ENCODE measurements around the gene HIBCH. TPM values are rescaled to one million over a fixed set of nuclear protein-coding genes. Genes with fewer than 3 reads are reported as not detected.

Gene HIBCH
- polyA plus RNA-seq, 1 donor (not counting 4 experiments of a cell fraction or from before 2014, with no cell fraction given): 19.4 TPM

DNA sequence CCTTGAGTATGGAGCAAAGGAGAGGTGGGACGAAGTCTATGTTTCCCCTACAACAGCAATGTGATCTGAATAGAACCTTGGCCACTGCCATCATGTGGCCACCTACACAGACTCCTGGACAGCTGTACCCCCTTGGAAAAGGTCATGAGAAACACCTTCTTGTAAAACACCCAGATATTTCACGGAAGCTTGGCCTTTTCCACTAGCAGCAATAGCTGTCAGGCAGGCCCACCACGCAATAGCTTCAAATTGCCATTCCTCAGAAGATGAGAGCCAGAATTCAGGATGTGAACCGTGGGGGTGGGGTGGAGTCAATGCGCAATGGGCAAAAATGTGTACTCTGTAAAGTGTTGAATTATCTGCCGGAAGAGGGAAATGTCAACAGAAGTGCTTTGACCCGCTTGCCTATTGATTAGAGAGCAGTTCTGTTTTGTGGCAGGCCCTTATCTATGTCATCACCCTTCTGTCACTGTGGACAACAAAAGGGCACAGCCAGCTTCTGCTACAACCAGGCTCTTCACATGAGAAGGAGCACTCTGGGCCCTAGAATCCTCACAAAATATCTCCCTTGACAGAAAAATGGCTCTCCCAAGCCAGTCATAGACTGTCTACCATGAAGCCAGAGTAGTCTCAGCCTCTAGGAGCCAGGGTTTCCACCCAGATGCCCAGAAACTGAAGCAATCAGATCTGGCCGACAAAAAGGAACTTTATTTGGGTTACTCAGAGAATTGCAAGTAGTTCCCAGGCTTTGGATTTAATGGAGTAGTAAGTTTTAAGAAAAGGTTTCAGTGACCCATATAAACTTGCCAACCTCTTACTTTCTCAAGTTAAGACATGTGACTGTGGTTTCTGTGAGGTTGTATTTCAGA is 33.3 kb upstream of the HIBCH start:
- TF ChIP-seq, protein P1, sequence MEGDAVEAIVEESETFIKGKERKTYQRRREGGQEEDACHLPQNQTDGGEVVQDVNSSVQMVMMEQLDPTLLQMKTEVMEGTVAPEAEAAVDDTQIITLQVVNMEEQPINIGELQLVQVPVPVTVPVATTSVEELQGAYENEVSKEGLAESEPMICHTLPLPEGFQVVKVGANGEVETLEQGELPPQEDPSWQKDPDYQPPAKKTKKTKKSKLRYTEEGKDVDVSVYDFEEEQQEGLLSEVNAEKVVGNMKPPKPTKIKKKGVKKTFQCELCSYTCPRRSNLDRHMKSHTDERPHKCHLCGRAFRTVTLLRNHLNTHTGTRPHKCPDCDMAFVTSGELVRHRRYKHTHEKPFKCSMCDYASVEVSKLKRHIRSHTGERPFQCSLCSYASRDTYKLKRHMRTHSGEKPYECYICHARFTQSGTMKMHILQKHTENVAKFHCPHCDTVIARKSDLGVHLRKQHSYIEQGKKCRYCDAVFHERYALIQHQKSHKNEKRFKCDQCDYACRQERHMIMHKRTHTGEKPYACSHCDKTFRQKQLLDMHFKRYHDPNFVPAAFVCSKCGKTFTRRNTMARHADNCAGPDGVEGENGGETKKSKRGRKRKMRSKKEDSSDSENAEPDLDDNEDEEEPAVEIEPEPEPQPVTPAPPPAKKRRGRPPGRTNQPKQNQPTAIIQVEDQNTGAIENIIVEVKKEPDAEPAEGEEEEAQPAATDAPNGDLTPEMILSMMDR (optimal IDR thresholded peaks at IDR 0.05 in 1 of 3, IDR thresholded peaks at IDR 0.05 in 1 of 3, conservative IDR thresholded peaks at IDR 0.05 in 1 of 3; ENCODE audit: extremely low read depth in 1 of 3, insufficient read depth in 2 of 3, low read length in 3 of 3): no peak
- no peak for TF ChIP-seq EZH2 (IDR thresholded peaks at IDR 0.05; ENCODE audit: low read length)
- Histone ChIP-seq H3K9me1 (ENCODE audit: control insufficient read depth, extremely low read depth, insufficient read depth, low read length) (no peaks in the 10 kb centered on the region), H3K27me3 (ENCODE audit: control insufficient read depth, extremely low read depth, insufficient read depth, low read length) (no peaks in the 10 kb centered on the region), H3K79me2 (ENCODE audit: control insufficient read depth, insufficient read depth, low read length) (peaks cover 1% of the 10 kb centered on the region), H3K4me3 (ENCODE audit: control insufficient read depth in 2 of 3, extremely low read depth in 1 of 3, insufficient read depth in 2 of 3, low read depth in 1 of 3, low read length in 3 of 3) (no peak overlapping the region), H3K4me1 (ENCODE audit: control insufficient read depth, extremely low read depth, insufficient read depth, low read length) (peaks cover 44% of the 10 kb centered on the region), H3K9ac (ENCODE audit: control insufficient read depth, extremely low read depth, insufficient read depth, low read length) (no peak overlapping the region), H4K20me1 (ENCODE audit: control insufficient read depth, extremely low read depth, insufficient read depth, low read length) (no peaks in the 10 kb centered on the region), H3K9me3 (ENCODE audit: control insufficient read depth, low read depth, low read length) (no peaks in the 10 kb centered on the region), H2AFZ (ENCODE audit: control insufficient read depth, low read length) (no peak overlapping the region), H3K36me3 (ENCODE audit: control insufficient read depth in 2 of 2, extremely low read depth in 1 of 2, insufficient read depth in 2 of 2, low read length in 2 of 2) (no peaks in the 10 kb centered on the region), H3K4me2 (ENCODE audit: control insufficient read depth, extremely low read depth, insufficient read depth, low read depth, low read length) (peak overlapping the region; percentile 14), H3K27ac (ENCODE audit: control insufficient read depth, insufficient read depth, low read length) (peak overlapping the region; percentile 49)
- dilution Hi-C loops (cut with MboI; ENCODE audit: extremely low pct_ligation_motif_present, low sequenced_read_pairs): no loop called here
- no peak for FAIRE-seq
- no peak for DNase-seq (ENCODE audit: low read depth, low spot score)

DNA sequence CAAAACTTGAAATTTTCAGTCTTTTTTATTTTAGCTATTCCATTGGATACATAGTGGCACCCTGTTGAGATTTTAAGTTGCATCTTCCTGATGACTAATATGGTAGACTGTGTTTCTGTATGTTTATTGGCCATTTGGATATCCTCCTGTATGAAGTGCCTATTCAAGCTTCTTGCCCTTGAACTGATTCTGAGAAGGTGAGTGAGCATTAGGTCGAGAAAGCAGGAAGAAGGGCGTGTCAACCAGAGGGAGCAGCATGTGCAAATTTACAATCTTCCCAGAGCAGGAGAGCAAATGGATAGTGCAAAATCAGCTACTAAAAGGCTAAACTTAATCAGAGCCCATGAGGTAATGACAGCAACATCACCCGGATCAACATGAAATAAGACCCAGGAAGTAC is 32.3 kb upstream of the HIBCH start:
- Histone ChIP-seq H3K27ac (ENCODE audit: control insufficient read depth, insufficient read depth, low read length) (no peak overlapping the region), H2AFZ (ENCODE audit: control insufficient read depth, low read length) (no peak overlapping the region), H3K9me1 (ENCODE audit: control insufficient read depth, extremely low read depth, insufficient read depth, low read length) (no peaks in the 10 kb centered on the region), H4K20me1 (ENCODE audit: control insufficient read depth, extremely low read depth, insufficient read depth, low read length) (no peaks in the 10 kb centered on the region), H3K4me2 (ENCODE audit: control insufficient read depth, extremely low read depth, insufficient read depth, low read depth, low read length) (no peak overlapping the region), H3K27me3 (ENCODE audit: control insufficient read depth, extremely low read depth, insufficient read depth, low read length) (no peaks in the 10 kb centered on the region), H3K79me2 (ENCODE audit: control insufficient read depth, insufficient read depth, low read length) (peaks cover 1% of the 10 kb centered on the region), H3K9me3 (ENCODE audit: control insufficient read depth, low read depth, low read length) (no peaks in the 10 kb centered on the region), H3K36me3 (ENCODE audit: control insufficient read depth in 2 of 2, extremely low read depth in 1 of 2, insufficient read depth in 2 of 2, low read length in 2 of 2) (no peaks in the 10 kb centered on the region), H3K4me3 (ENCODE audit: control insufficient read depth in 2 of 3, extremely low read depth in 1 of 3, insufficient read depth in 2 of 3, low read depth in 1 of 3, low read length in 3 of 3) (no peak overlapping the region), H3K9ac (ENCODE audit: control insufficient read depth, extremely low read depth, insufficient read depth, low read length) (no peak overlapping the region), H3K4me1 (ENCODE audit: control insufficient read depth, extremely low read depth, insufficient read depth, low read length) (peaks cover 37% of the 10 kb centered on the region)
- dilution Hi-C loops (cut with MboI; ENCODE audit: extremely low pct_ligation_motif_present, low sequenced_read_pairs): no loop called here
- TF ChIP-seq EZH2 (IDR thresholded peaks at IDR 0.05; ENCODE audit: low read length): no peak
- TF ChIP-seq, protein P1 (optimal IDR thresholded peaks at IDR 0.05 in 1 of 3, IDR thresholded peaks at IDR 0.05 in 1 of 3, conservative IDR thresholded peaks at IDR 0.05 in 1 of 3; ENCODE audit: extremely low read depth in 1 of 3, insufficient read depth in 2 of 3, low read length in 3 of 3): no peak
- FAIRE-seq: no peak
- DNase-seq (ENCODE audit: low read depth, low spot score): no peak
